ENCODE results near the gene PCDHGA10. TPM values are rescaled to one million over a fixed set of nuclear protein-coding genes. Genes with fewer than 3 reads are reported as not detected.

Gene PCDHGA10
- polyA plus RNA-seq, 1 donor from 2014 or later: 7.3 TPM

DNA sequence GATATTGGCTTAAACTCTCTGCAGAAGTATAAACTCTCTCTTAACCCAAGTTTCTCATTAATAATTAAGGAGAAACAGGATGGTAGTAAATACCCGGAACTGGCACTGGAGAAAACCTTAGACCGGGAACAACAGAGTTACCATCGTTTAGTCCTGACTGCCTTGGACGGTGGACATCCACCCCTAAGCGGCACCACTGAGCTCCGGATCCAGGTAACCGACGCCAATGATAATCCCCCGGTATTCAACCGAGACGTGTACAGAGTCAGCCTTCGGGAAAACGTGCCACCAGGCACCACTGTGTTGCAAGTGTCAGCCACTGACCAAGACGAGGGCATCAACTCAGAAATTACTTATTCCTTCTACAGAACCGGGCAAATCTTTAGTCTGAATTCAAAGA lies 14.2 kb upstream of the PCDHGA10 start:
- H3K27ac ChIP-seq (ENCODE audit: low read length): no peak overlapping the region
- no peaks in the 10 kb centered on the region for H3K9me2 ChIP-seq (ENCODE audit: insufficient read depth, low read length)
- no peak for TF ChIP-seq TAF1 (IDR thresholded peaks at IDR 0.05; ENCODE audit: low read depth)
- TF ChIP-seq, protein P1, sequence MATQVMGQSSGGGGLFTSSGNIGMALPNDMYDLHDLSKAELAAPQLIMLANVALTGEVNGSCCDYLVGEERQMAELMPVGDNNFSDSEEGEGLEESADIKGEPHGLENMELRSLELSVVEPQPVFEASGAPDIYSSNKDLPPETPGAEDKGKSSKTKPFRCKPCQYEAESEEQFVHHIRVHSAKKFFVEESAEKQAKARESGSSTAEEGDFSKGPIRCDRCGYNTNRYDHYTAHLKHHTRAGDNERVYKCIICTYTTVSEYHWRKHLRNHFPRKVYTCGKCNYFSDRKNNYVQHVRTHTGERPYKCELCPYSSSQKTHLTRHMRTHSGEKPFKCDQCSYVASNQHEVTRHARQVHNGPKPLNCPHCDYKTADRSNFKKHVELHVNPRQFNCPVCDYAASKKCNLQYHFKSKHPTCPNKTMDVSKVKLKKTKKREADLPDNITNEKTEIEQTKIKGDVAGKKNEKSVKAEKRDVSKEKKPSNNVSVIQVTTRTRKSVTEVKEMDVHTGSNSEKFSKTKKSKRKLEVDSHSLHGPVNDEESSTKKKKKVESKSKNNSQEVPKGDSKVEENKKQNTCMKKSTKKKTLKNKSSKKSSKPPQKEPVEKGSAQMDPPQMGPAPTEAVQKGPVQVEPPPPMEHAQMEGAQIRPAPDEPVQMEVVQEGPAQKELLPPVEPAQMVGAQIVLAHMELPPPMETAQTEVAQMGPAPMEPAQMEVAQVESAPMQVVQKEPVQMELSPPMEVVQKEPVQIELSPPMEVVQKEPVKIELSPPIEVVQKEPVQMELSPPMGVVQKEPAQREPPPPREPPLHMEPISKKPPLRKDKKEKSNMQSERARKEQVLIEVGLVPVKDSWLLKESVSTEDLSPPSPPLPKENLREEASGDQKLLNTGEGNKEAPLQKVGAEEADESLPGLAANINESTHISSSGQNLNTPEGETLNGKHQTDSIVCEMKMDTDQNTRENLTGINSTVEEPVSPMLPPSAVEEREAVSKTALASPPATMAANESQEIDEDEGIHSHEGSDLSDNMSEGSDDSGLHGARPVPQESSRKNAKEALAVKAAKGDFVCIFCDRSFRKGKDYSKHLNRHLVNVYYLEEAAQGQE (IDR thresholded peaks at IDR 0.05; ENCODE audit: borderline replicate concordance): no peak
- TF ChIP-seq MXI1 (conservative IDR thresholded peaks at IDR 0.05; ENCODE audit: poor library complexity, severe bottlenecking): no peak
- TF ChIP-seq, protein P2, sequence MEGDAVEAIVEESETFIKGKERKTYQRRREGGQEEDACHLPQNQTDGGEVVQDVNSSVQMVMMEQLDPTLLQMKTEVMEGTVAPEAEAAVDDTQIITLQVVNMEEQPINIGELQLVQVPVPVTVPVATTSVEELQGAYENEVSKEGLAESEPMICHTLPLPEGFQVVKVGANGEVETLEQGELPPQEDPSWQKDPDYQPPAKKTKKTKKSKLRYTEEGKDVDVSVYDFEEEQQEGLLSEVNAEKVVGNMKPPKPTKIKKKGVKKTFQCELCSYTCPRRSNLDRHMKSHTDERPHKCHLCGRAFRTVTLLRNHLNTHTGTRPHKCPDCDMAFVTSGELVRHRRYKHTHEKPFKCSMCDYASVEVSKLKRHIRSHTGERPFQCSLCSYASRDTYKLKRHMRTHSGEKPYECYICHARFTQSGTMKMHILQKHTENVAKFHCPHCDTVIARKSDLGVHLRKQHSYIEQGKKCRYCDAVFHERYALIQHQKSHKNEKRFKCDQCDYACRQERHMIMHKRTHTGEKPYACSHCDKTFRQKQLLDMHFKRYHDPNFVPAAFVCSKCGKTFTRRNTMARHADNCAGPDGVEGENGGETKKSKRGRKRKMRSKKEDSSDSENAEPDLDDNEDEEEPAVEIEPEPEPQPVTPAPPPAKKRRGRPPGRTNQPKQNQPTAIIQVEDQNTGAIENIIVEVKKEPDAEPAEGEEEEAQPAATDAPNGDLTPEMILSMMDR (IDR thresholded peaks at IDR 0.05; ENCODE audit: poor library complexity, severe bottlenecking): no peak
- no peak for TF ChIP-seq SMC3 (conservative IDR thresholded peaks at IDR 0.05; ENCODE audit: poor library complexity)
- TF ChIP-seq POLR2AphosphoS5 (IDR thresholded peaks at IDR 0.05): no peak
- no peak for TF ChIP-seq EP300 (conservative IDR thresholded peaks at IDR 0.05; ENCODE audit: poor library complexity, severe bottlenecking)
- no peak for TF ChIP-seq EZH2 (IDR thresholded peaks at IDR 0.05; ENCODE audit: borderline replicate concordance, insufficient read depth, low read length, poor library complexity, severe bottlenecking)
- no peak for TF ChIP-seq RAD21 (conservative IDR thresholded peaks at IDR 0.05)
- H4K20me1 ChIP-seq (ENCODE audit: insufficient read depth): no peaks in the 10 kb centered on the region
- no peak overlapping the region for H3K4me2 ChIP-seq (ENCODE audit: low read length)
- H3K4me3 ChIP-seq (ENCODE audit: low read length): no peak overlapping the region
- peaks cover 56% of the 10 kb centered on the region for H3K9me3 ChIP-seq (ENCODE audit: low read length)
- H3K79me2 ChIP-seq (replicated peaks; ENCODE audit: insufficient read depth, low read length): no peaks in the 10 kb centered on the region
- H3K27me3 ChIP-seq (ENCODE audit: insufficient read depth, low read depth, low read length): no peaks in the 10 kb centered on the region
- no peaks in the 10 kb centered on the region for H3F3A ChIP-seq (ENCODE audit: insufficient read depth, low read length, poor library complexity, severe bottlenecking)
- H2AFZ ChIP-seq (ENCODE audit: low read depth, low read length): no peak overlapping the region
- no peak overlapping the region for H3K9ac ChIP-seq (ENCODE audit: low read length)
- H3K36me3 ChIP-seq (ENCODE audit: insufficient read depth, low read length): peaks cover 7% of the 10 kb centered on the region

GRCh38 chr5:141399555-141400258 lies 13.1 kb upstream of the PCDHGA10 start:
- Histone ChIP-seq H3K9ac (ENCODE audit: low read length) (no peak overlapping the region), H4K20me1 (ENCODE audit: insufficient read depth) (no peaks in the 10 kb centered on the region), H3K27ac (ENCODE audit: low read length) (no peak overlapping the region), H3K36me3 (ENCODE audit: insufficient read depth, low read length) (peaks cover 7% of the 10 kb centered on the region), H3K27me3 (ENCODE audit: insufficient read depth, low read depth, low read length) (no peaks in the 10 kb centered on the region), H3K9me2 (ENCODE audit: insufficient read depth, low read length) (no peaks in the 10 kb centered on the region), H3K4me2 (ENCODE audit: low read length) (no peak overlapping the region), H3K79me2 (replicated peaks; ENCODE audit: insufficient read depth, low read length) (no peaks in the 10 kb centered on the region), H3F3A (ENCODE audit: insufficient read depth, low read length, poor library complexity, severe bottlenecking) (no peaks in the 10 kb centered on the region), H3K9me3 (ENCODE audit: low read length) (peaks cover 48% of the 10 kb centered on the region), H2AFZ (ENCODE audit: low read depth, low read length) (no peak overlapping the region), H3K4me3 (ENCODE audit: low read length) (no peak overlapping the region)
- no peak for TF ChIP-seq MXI1 (conservative IDR thresholded peaks at IDR 0.05; ENCODE audit: poor library complexity, severe bottlenecking)
- TF ChIP-seq SMC3 (conservative IDR thresholded peaks at IDR 0.05; ENCODE audit: poor library complexity): no peak
- TF ChIP-seq EP300 (conservative IDR thresholded peaks at IDR 0.05; ENCODE audit: poor library complexity, severe bottlenecking): no peak
- TF ChIP-seq, protein P1 (IDR thresholded peaks at IDR 0.05; ENCODE audit: borderline replicate concordance): no peak
- TF ChIP-seq POLR2AphosphoS5 (IDR thresholded peaks at IDR 0.05): no peak
- no peak for TF ChIP-seq TAF1 (IDR thresholded peaks at IDR 0.05; ENCODE audit: low read depth)
- no peak for TF ChIP-seq RAD21 (conservative IDR thresholded peaks at IDR 0.05)
- no peak for TF ChIP-seq EZH2 (IDR thresholded peaks at IDR 0.05; ENCODE audit: borderline replicate concordance, insufficient read depth, low read length, poor library complexity, severe bottlenecking)
- TF ChIP-seq, protein P2 (IDR thresholded peaks at IDR 0.05; ENCODE audit: poor library complexity, severe bottlenecking): no peak
